Endodermal cell (in vitro differentiated cells): ENCODE measurements around the gene UHRF1. TPM values are rescaled to one million over a fixed set of nuclear protein-coding genes. Genes with fewer than 3 reads are reported as not detected.

Experiments used
- DNase-seq: peaks from one replicate; pipeline ENCODE4 v3.0.0-alpha.2; 2017
- H3K27ac ChIP-seq: 2 replicates; pipeline ENCODE4 v1.5.1; 2013; ENCODE audit warnings: mild to moderate bottlenecking, low read depth, low read length, moderate library complexity
- H3K27me3 ChIP-seq: 2 replicates; pipeline ENCODE4 v1.6.1; 2013; ENCODE audit warnings: mild to moderate bottlenecking, low read length, moderate library complexity; ENCODE audit not compliant: insufficient read depth, control insufficient read depth, poor library complexity, severe bottlenecking
- H3K36me3 ChIP-seq: 2 replicates; pipeline ENCODE4 v1.7.0; 2013; ENCODE audit warnings: mild to moderate bottlenecking, low read length, moderate library complexity; ENCODE audit not compliant: control insufficient read depth, insufficient read depth
- H3K4me1 ChIP-seq: one replicate; pipeline ENCODE4 v1.7.0; 2013; ENCODE audit warnings: low read length; ENCODE audit not compliant: control insufficient read depth, insufficient read depth
- H3K4me3 ChIP-seq: 2 replicates; pipeline ENCODE4 v1.5.1; 2013; ENCODE audit warnings: mild to moderate bottlenecking, low read length, moderate library complexity
- H3K9ac ChIP-seq: 2 replicates; pipeline ENCODE4 v1.6.1; 2013; ENCODE audit warnings: mild to moderate bottlenecking, low read length, moderate library complexity; ENCODE audit not compliant: poor library complexity, severe bottlenecking; ENCODE audit errors: extremely low read depth
- H3K9me3 ChIP-seq: 2 replicates; pipeline ENCODE4 v1.6.1; 2013; ENCODE audit warnings: mild to moderate bottlenecking, low read length, moderate library complexity; ENCODE audit not compliant: control insufficient read depth
- H3K27ac Mint-ChIP-seq: 2 replicates; pipeline ENCODE4 v1.8.0; 2020; ENCODE audit warnings: mixed read lengths
- H3K27me3 Mint-ChIP-seq: 2 replicates; pipeline ENCODE4 v1.8.0; 2021; ENCODE audit warnings: mild to moderate bottlenecking, mixed read lengths; ENCODE audit not compliant: insufficient read depth
- H3K36me3 Mint-ChIP-seq: 2 replicates; pipeline ENCODE4 v1.8.0; 2020; ENCODE audit warnings: low read depth, mixed read lengths
- H3K4me1 Mint-ChIP-seq: 2 replicates; pipeline ENCODE4 v1.8.0; 2020; ENCODE audit warnings: mixed read lengths
- H3K4me3 Mint-ChIP-seq: 2 replicates; pipeline ENCODE4 v1.8.0; 2020; ENCODE audit warnings: mild to moderate bottlenecking, moderate library complexity, mixed read lengths
- H3K9me3 Mint-ChIP-seq: 2 replicates; pipeline ENCODE4 v1.8.0; 2020; ENCODE audit warnings: mild to moderate bottlenecking, mixed read lengths
- WGBS, 2 experiments: methylation state at CpG; one replicate each; pipeline versions ENCODE4 v1.1.5 to v1.1.7; 2013; ENCODE audit warnings: missing lambda C conversion rate in 2 of 2, mixed read lengths in 1 of 2; ENCODE audit not compliant: insufficient coverage in 1 of 2, insufficient read length in 1 of 2; 5-methylcytosine and 5-hydroxymethylcytosine counted together
- total RNA-seq, 2 donors: library from RNA; stranded (reverse); fragmentation: NEBNext Ultra II Directional in 1 of 2; extraction: Animal tissue kit (Norgen Biotek cat#: 25700) in 1 of 2; gene quantifications; 2 replicates in 1 of 2; 3 replicates in 1 of 2; pipeline ENCODE4 v1.2.1, GENCODE V29; 2021
- TF ChIP-seq, protein P1 (sequence below): fragments of 200-600 bp; sonication (generic); conservative IDR thresholded peaks from 2 replicates; pipeline ENCODE4 v1.5.0; 2021; ENCODE audit warnings: antibody characterized with exemption, mild to moderate bottlenecking

Gene UHRF1
- total RNA-seq, 2 donors from 2014 or later = 54.6 to 59.4 TPM

DNA sequence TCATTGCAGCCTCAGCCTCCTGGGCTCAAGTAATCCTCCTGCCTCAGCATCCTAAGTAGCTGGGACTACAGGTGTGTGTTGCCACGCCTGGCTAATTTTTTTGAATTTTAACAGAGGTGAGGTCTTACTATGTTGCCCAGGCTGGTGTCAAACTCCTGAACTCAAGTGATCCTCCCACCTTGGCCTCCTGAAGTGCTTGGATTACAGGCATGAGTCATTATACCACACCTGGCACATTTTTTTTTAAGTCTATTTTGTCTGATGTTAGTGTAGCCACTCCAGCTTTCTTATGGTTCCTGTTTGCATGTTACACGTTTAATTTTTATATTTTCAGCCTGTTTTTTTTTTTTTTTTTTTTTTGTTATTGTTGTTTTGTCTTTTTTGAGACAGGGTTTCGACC is 84.4 kb downstream of the UHRF1 start:
- H3K36me3 ChIP-seq = no peaks in the 10 kb centered on the region
- no peak overlapping the region for H3K4me3 ChIP-seq
- TF ChIP-seq, protein P1, sequence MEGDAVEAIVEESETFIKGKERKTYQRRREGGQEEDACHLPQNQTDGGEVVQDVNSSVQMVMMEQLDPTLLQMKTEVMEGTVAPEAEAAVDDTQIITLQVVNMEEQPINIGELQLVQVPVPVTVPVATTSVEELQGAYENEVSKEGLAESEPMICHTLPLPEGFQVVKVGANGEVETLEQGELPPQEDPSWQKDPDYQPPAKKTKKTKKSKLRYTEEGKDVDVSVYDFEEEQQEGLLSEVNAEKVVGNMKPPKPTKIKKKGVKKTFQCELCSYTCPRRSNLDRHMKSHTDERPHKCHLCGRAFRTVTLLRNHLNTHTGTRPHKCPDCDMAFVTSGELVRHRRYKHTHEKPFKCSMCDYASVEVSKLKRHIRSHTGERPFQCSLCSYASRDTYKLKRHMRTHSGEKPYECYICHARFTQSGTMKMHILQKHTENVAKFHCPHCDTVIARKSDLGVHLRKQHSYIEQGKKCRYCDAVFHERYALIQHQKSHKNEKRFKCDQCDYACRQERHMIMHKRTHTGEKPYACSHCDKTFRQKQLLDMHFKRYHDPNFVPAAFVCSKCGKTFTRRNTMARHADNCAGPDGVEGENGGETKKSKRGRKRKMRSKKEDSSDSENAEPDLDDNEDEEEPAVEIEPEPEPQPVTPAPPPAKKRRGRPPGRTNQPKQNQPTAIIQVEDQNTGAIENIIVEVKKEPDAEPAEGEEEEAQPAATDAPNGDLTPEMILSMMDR = no peak
- H3K4me1 ChIP-seq = no peaks in the 10 kb centered on the region
- Mint-ChIP-seq H3K27me3 (no peaks in the 10 kb centered on the region), H3K36me3 (peaks cover 16% of the 10 kb centered on the region), H3K4me1 (peaks cover 6% of the 10 kb centered on the region), H3K27ac (peak overlapping the region; percentile 16), H3K9me3 (no peaks in the 10 kb centered on the region), H3K4me3 (no peak overlapping the region)
- no peaks in the 10 kb centered on the region for H3K27me3 ChIP-seq
- no peaks in the 10 kb centered on the region for H3K9me3 ChIP-seq
- H3K27ac ChIP-seq = no peak overlapping the region
- WGBS, 2 experiments = 94 to 100% methylated on average over 1 to 3 of the region's 3 CpGs
- no peak overlapping the region for H3K9ac ChIP-seq
- DNase-seq = no peak

DNA sequence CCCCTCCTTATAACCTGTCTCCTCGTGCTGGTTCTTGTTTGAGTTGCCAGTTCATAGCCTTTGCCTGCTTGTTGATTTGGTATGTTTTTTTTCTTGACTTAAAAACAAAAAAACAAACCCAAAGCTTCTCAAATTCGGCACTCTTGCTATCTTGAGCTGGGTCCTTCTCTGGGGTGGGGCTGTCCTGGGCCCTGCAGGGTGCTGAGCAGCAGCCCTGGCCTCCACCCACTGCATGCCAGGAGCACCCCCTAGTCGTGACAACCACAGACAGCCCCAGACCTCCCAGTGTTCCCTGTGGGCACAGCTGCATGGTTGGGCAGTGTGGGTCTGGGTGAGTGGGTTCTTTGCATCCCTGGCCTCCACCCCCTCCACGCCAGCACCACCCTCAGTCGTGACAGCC is 87.4 kb downstream of the UHRF1 start:
- TF ChIP-seq, protein P1 = no peak

DNA sequence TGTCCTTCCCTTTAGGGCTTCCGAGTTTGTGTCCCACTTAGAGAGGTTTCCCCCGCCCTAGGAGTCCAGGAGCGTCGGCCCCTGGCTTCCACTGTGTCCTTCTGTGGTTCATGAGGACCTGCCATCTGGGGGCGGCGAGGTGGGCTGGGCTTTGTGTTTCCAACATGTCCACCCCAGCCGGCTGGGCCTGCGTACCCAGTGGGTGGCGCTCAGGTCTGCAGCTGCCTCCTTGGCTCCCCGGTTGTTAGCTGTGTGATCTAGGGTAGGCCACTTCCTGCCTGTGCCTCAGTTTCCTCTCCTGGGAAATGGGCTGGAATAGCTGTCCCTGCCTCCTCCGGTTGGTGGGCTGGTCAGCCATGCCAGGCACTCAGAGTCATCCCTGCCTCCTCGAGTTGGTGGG is 88.0 kb downstream of the UHRF1 start:
- no peak overlapping the region for H3K4me3 Mint-ChIP-seq
- no peak overlapping the region for H3K27ac Mint-ChIP-seq
- Histone ChIP-seq H3K9ac (no peak overlapping the region), H3K36me3 (no peaks in the 10 kb centered on the region), H3K4me3 (no peak overlapping the region), H3K4me1 (no peaks in the 10 kb centered on the region), H3K9me3 (no peaks in the 10 kb centered on the region), H3K27me3 (no peaks in the 10 kb centered on the region), H3K27ac (no peak overlapping the region)
- 92% methylated on average over 10 to 12 of the region's 12 CpGs for WGBS, 2 experiments
- H3K27me3 Mint-ChIP-seq = no peaks in the 10 kb centered on the region
- peaks cover 19% of the 10 kb centered on the region for H3K36me3 Mint-ChIP-seq
- TF ChIP-seq, protein P1 = no peak
- DNase-seq = no peak
- peaks cover 3% of the 10 kb centered on the region for H3K9me3 Mint-ChIP-seq
- H3K4me1 Mint-ChIP-seq = peaks cover 2% of the 10 kb centered on the region

More for the DNA sequence above, 87.4 kb downstream of the UHRF1 start:
- Mint-ChIP-seq H3K27me3 (no peaks in the 10 kb centered on the region), H3K9me3 (peaks cover 3% of the 10 kb centered on the region), H3K27ac (peak overlapping the region; percentile 33), H3K4me3 (no peak overlapping the region), H3K4me1 (peaks cover 3% of the 10 kb centered on the region), H3K36me3 (peaks cover 20% of the 10 kb centered on the region)
- no peaks in the 10 kb centered on the region for H3K4me1 ChIP-seq
- no peak overlapping the region for H3K4me3 ChIP-seq
- H3K9me3 ChIP-seq = no peaks in the 10 kb centered on the region
- no peaks in the 10 kb centered on the region for H3K36me3 ChIP-seq
- no peaks in the 10 kb centered on the region for H3K27me3 ChIP-seq
- 79 to 85% methylated on average over 2 to 5 of the region's 5 CpGs for WGBS, 2 experiments
- no peak overlapping the region for H3K9ac ChIP-seq
- no peak overlapping the region for H3K27ac ChIP-seq
- DNase-seq = no peak
